ENCODE results near the gene RGN.

The RGN gene

GRCh38 chrX:47078129-47079043 is at the start of gene RGN:
Gene RGN, plus strand, starts transcription at chrX:47078443. Its CDS starts 2,702 bp downstream, at chrX:47081145.
- no peak within 1 kb of the TSS for H3K4me3 ChIP-seq
- H3K27ac ChIP-seq, result no peak within 1 kb of the TSS
- no peaks in the 10 kb centered on the region for H3K4me1 ChIP-seq
- H3K27me3 ChIP-seq, result no peaks in the 10 kb centered on the region
- H3K9ac ChIP-seq, result no peak within 1 kb of the TSS
- H3K36me3 ChIP-seq, result no peaks in the 10 kb centered on the region
- H3K4me2 ChIP-seq, result no peak within 1 kb of the TSS
- no peaks in the 10 kb centered on the region for H4K20me1 ChIP-seq
- H3K9me3 ChIP-seq, result no peaks in the 10 kb centered on the region
- TF ChIP-seq Cebpa-rat (IDR thresholded peaks at IDR 0.05), result no peak

GRCh38 chrX:47030339-47030738 is 47.9 kb upstream of the RGN start:
- TF ChIP-seq Cebpa-rat (IDR thresholded peaks at IDR 0.05), result no peak
- no peaks in the 10 kb centered on the region for H3K4me1 ChIP-seq
- H3K4me2 ChIP-seq, result no peak overlapping the region
- no peak overlapping the region for H3K27ac ChIP-seq
- no peaks in the 10 kb centered on the region for H3K27me3 ChIP-seq
- no peaks in the 10 kb centered on the region for H4K20me1 ChIP-seq
- peaks cover 29% of the 10 kb centered on the region for H3K36me3 ChIP-seq
- H3K9ac ChIP-seq, result no peak overlapping the region
- no peaks in the 10 kb centered on the region for H3K9me3 ChIP-seq
- H3K4me3 ChIP-seq, result no peak overlapping the region

GRCh38 chrX:47047989-47048388 is 30.3 kb upstream of the RGN start:
- Histone ChIP-seq H3K9ac (no peak overlapping the region), H3K4me3 (no peak overlapping the region), H3K27ac (no peak overlapping the region), H3K27me3 (no peaks in the 10 kb centered on the region), H3K9me3 (peaks cover 20% of the 10 kb centered on the region), H3K4me1 (no peaks in the 10 kb centered on the region), H4K20me1 (no peaks in the 10 kb centered on the region), H3K36me3 (peaks cover 10% of the 10 kb centered on the region), H3K4me2 (no peak overlapping the region)
- TF ChIP-seq Cebpa-rat (IDR thresholded peaks at IDR 0.05), result no peak

- H3K9ac ChIP-seq, result no peak overlapping the region
- H3K4me1 ChIP-seq, result no peaks in the 10 kb centered on the region
- H3K36me3 ChIP-seq, result peaks cover 42% of the 10 kb centered on the region
- H3K9me3 ChIP-seq, result no peaks in the 10 kb centered on the region
- no peaks in the 10 kb centered on the region for H4K20me1 ChIP-seq
- TF ChIP-seq Cebpa-rat (IDR thresholded peaks at IDR 0.05), result no peak
- H3K4me3 ChIP-seq, result no peak overlapping the region
- no peak overlapping the region for H3K27ac ChIP-seq
- no peak overlapping the region for H3K4me2 ChIP-seq
- no peaks in the 10 kb centered on the region for H3K27me3 ChIP-seq
Measured at GRCh38 chrX:47059142-47059874, 18.9 kb upstream of the RGN start.

- H3K9ac ChIP-seq, result no peak overlapping the region
- peaks cover 30% of the 10 kb centered on the region for H3K36me3 ChIP-seq
- H3K4me3 ChIP-seq, result no peak overlapping the region
- no peak overlapping the region for H3K27ac ChIP-seq
- no peak for TF ChIP-seq Cebpa-rat (IDR thresholded peaks at IDR 0.05)
- no peaks in the 10 kb centered on the region for H3K9me3 ChIP-seq
- no peaks in the 10 kb centered on the region for H3K27me3 ChIP-seq
- no peaks in the 10 kb centered on the region for H4K20me1 ChIP-seq
- no peaks in the 10 kb centered on the region for H3K4me1 ChIP-seq
- no peak overlapping the region for H3K4me2 ChIP-seq
Measured at GRCh38 chrX:47060708-47061107, 17.5 kb upstream of the RGN start.

- Histone ChIP-seq H3K4me1 (no peaks in the 10 kb centered on the region), H3K27me3 (no peaks in the 10 kb centered on the region), H3K4me3 (no peak overlapping the region), H3K36me3 (peaks cover 28% of the 10 kb centered on the region), H4K20me1 (no peaks in the 10 kb centered on the region), H3K4me2 (no peak overlapping the region), H3K27ac (no peak overlapping the region), H3K9me3 (no peaks in the 10 kb centered on the region), H3K9ac (no peak overlapping the region)
- no peak for TF ChIP-seq Cebpa-rat (IDR thresholded peaks at IDR 0.05)
Measured at GRCh38 chrX:47061238-47061919, 16.9 kb upstream of the RGN start.

- TF ChIP-seq Cebpa-rat (IDR thresholded peaks at IDR 0.05), result no peak
- Histone ChIP-seq H3K4me1 (no peaks in the 10 kb centered on the region), H4K20me1 (no peaks in the 10 kb centered on the region), H3K36me3 (peaks cover 10% of the 10 kb centered on the region), H3K27me3 (no peaks in the 10 kb centered on the region), H3K9ac (no peak overlapping the region), H3K9me3 (no peaks in the 10 kb centered on the region), H3K27ac (no peak overlapping the region), H3K4me3 (no peak overlapping the region), H3K4me2 (no peak overlapping the region)
Measured at GRCh38 chrX:47063179-47063578, 15.1 kb upstream of the RGN start.

- no peak for TF ChIP-seq Cebpa-rat (IDR thresholded peaks at IDR 0.05)
- Histone ChIP-seq H3K4me2 (no peak overlapping the region), H3K27me3 (no peaks in the 10 kb centered on the region)
Measured at GRCh38 chrX:47068214-47068613, 10.0 kb upstream of the RGN start.

GRCh38 chrX:47068720-47069119 is 9.5 kb upstream of the RGN start:
- no peaks in the 10 kb centered on the region for H3K36me3 ChIP-seq
- no peaks in the 10 kb centered on the region for H3K9me3 ChIP-seq
- TF ChIP-seq Cebpa-rat (IDR thresholded peaks at IDR 0.05), result no peak
- H3K4me1 ChIP-seq, result no peaks in the 10 kb centered on the region
- no peak overlapping the region for H3K27ac ChIP-seq
- no peak overlapping the region for H3K4me3 ChIP-seq
- no peak overlapping the region for H3K4me2 ChIP-seq
- H3K27me3 ChIP-seq, result no peaks in the 10 kb centered on the region
- no peak overlapping the region for H3K9ac ChIP-seq
- H4K20me1 ChIP-seq, result no peaks in the 10 kb centered on the region

More at GRCh38 chrX:47068214-47068613, 10.0 kb upstream of the RGN start:
- Histone ChIP-seq H3K9ac (no peak overlapping the region), H4K20me1 (no peaks in the 10 kb centered on the region), H3K4me1 (no peaks in the 10 kb centered on the region), H3K4me3 (no peak overlapping the region), H3K36me3 (no peaks in the 10 kb centered on the region), H3K27ac (no peak overlapping the region), H3K9me3 (no peaks in the 10 kb centered on the region)

Measured in BLaER1 (cell line).